GM10847 (cell line): ENCODE results near the gene SIKE1.

Experiments used
- POLR2A ChIP-seq: IDR thresholded peaks from 2 replicates; pipeline ENCODE4 v1.6.1; 2011; ENCODE audit not compliant: insufficient read length; ENCODE audit errors: extremely low read depth

SIKE1 gene

DNA sequence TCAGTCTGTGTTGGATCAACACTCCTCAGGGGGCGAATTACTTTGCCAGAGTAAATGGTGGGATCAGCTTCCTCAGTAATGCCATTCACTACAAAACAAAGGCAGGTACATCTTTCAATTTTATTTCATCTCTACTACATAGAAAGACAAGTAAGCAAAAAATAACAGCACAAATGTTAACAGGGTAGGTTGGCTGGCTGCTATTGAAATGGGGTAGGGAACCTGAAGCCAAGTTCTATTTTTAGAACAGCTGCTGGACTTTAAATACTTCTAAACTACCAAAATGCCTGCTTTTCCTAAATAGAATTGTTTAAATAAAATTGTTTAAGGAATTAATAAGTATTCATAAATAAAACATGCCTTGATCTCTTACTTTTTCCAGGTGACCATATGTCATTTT, 56.6 kb downstream of the SIKE1 start:
- no peak for TF ChIP-seq POLR2A

DNA sequence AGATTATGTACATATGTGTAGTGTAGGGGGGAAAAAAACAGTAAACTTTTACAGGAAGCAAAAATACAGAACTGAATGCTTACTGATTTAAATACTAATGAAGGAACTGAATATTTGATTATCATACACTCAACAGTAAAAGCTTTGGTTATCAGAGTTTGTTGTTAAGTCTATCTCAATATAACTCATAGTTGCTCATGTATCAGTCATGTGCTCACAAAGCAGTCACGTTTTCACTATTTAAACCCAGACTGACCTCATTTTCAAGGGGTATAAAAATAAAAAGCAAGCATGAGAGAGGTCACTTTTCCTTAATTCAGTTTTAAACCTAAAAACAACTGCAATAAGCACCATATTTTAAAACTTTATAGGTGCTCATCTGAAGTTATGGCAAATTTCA, 57.0 kb downstream of the SIKE1 start:
- no peak for TF ChIP-seq POLR2A

DNA sequence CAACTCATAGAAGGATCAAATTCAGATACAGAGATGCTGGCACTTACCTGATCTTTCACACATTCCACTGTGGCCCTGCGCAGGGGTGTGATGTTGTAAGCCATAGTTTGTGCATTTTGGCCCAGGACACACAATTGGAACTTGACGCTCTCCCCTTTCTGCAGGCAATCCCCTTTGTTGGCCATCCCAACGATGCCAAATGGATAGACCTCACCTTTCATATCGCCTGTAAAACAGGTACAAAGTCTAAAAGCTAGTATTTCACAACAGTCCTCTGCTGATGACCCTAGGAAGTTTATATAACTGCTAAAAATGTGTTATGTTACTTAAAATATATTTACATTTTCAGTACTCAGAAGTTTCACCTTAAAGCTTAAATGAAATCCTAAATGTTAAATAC, 60.0 kb downstream of the SIKE1 start:
- TF ChIP-seq POLR2A: no peak
